ENCODE data around the gene ZNF227. TPM values are rescaled to one million over a fixed set of nuclear protein-coding genes. Genes with fewer than 3 reads are reported as not detected.

Gene ZNF227
- total RNA-seq, 1 experiment from 2014 or later, result 22.6 TPM

DNA sequence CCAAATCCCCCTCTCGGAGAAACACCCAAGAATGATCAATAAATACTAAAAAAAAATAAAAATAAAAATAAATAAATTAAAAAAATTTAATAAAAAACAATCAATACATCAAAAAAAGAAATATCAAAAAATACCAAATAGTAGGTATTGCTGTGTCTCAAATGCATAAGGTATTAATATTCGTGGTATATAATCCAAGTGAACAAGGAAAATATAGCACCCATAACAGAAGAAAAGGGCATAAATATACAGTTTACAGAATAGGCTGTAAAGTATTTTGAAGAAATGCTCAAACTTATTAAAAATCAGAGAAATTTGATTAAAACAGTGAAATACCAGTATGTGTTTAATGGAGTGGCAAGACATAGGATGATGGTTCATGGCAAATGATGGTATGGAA lies 7.6 kb upstream of the ZNF227 start:
- Histone ChIP-seq H4K91ac (ENCODE audit: insufficient read length, low read depth, low read length) (no peak overlapping the region), H3K79me1 (ENCODE audit: insufficient read depth, low read depth, low read length, poor library complexity, severe bottlenecking) (no peaks in the 10 kb centered on the region), H3K4me1 (ENCODE audit: insufficient read depth, low read length) (no peaks in the 10 kb centered on the region), H3K14ac (ENCODE audit: insufficient read depth, low read length) (no peak overlapping the region), H3T11ph (ENCODE audit: low read length) (no peak overlapping the region), H2BK5ac (ENCODE audit: insufficient read length, low read length) (no peak overlapping the region), H3K18ac (ENCODE audit: insufficient read length, low read depth, low read length) (no peak overlapping the region), H3K56ac (ENCODE audit: insufficient read length, low read depth, low read length) (no peak overlapping the region), H3K23me2 (ENCODE audit: insufficient read length, low read depth, low read length, poor library complexity, severe bottlenecking) (no peaks in the 10 kb centered on the region), H3K23ac (ENCODE audit: insufficient read length, low read depth, low read length) (no peak overlapping the region), H2BK20ac (ENCODE audit: low read depth, low read length, poor library complexity, severe bottlenecking) (no peak overlapping the region), H3K27ac (ENCODE audit: insufficient read length, low read depth, low read length) (no peak overlapping the region), H2AK5ac (ENCODE audit: insufficient read length, low read length) (no peak overlapping the region), H3K27me3 (ENCODE audit: insufficient read depth, low read length) (no peaks in the 10 kb centered on the region; the same call in 1 of the 2 replicates), H2BK12ac (ENCODE audit: insufficient read length, low read depth, low read length) (no peak overlapping the region), H3K4ac (ENCODE audit: low read depth, low read length) (no peak overlapping the region), H4K5ac (ENCODE audit: insufficient read length, low read depth, low read length) (no peak overlapping the region), H3K9ac (ENCODE audit: extremely low read depth, insufficient read length, low read length) (no peak overlapping the region), H2AFZ (ENCODE audit: low read length) (no peak overlapping the region), H3K9me3 (ENCODE audit: control insufficient read depth, low read depth, low read length) (no peaks in the 10 kb centered on the region), H4K8ac (replicated peaks; ENCODE audit: insufficient read length, low read depth, low read length) (no peak overlapping the region), H4K20me1 (ENCODE audit: control insufficient read depth, insufficient read depth, insufficient read length) (no peaks in the 10 kb centered on the region), H2BK120ac (ENCODE audit: low read depth, low read length, poor library complexity, severe bottlenecking) (no peak overlapping the region), H3K4me2 (ENCODE audit: insufficient read depth, insufficient read length, low read length) (no peak overlapping the region), H2BK15ac (ENCODE audit: low read depth, low read length) (no peak overlapping the region), H3K79me2 (ENCODE audit: insufficient read depth, low read length) (no peaks in the 10 kb centered on the region)
- peaks cover 32 to 40% of the 10 kb centered on the region in 2 experiments for H3K9me3 Mint-ChIP-seq
- H3K4me1 Mint-ChIP-seq, result peaks cover 4 to 9% of the 10 kb centered on the region in 2 experiments
- DNase-seq, result no peak
- no peak overlapping the region for H3K27ac Mint-ChIP-seq
- WGBS (ENCODE audit: extremely low coverage, insufficient read length, low lambda C conversion rate), result no CpG with 5 or more reads among the region's 2 CpGs
- H3K4me3 Mint-ChIP-seq, result no peak overlapping the region
- peaks cover 21% of the 10 kb centered on the region for H3K27me3 Mint-ChIP-seq (ENCODE audit: low read depth)
- H3K36me3 Mint-ChIP-seq (ENCODE audit: insufficient read depth in 1 of 3, low read depth in 3 of 3), result peaks cover 3 to 5% (median 4%) of the 10 kb centered on the region in 3 experiments; a peak in 6 of 7 replicates
- TF ChIP-seq, protein P1, sequence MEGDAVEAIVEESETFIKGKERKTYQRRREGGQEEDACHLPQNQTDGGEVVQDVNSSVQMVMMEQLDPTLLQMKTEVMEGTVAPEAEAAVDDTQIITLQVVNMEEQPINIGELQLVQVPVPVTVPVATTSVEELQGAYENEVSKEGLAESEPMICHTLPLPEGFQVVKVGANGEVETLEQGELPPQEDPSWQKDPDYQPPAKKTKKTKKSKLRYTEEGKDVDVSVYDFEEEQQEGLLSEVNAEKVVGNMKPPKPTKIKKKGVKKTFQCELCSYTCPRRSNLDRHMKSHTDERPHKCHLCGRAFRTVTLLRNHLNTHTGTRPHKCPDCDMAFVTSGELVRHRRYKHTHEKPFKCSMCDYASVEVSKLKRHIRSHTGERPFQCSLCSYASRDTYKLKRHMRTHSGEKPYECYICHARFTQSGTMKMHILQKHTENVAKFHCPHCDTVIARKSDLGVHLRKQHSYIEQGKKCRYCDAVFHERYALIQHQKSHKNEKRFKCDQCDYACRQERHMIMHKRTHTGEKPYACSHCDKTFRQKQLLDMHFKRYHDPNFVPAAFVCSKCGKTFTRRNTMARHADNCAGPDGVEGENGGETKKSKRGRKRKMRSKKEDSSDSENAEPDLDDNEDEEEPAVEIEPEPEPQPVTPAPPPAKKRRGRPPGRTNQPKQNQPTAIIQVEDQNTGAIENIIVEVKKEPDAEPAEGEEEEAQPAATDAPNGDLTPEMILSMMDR (conservative IDR thresholded peaks at IDR 0.05), result no peak

Data from H9 (cell line).